Esophagus mucosa (tissue), 1 donor: ENCODE measurements around the gene AHDC1. TPM values are rescaled to one million over a fixed set of nuclear protein-coding genes. Genes with fewer than 3 reads are reported as not detected.
"Not testable (repeated sequence)": the region's sequence is repeated elsewhere in the genome, so short reads cannot be mapped to it uniquely, and the experiment has no call there.

Source experiments
- ATAC-seq: fragments of 200-7000 bp; cut with Tn5 transposase; one replicate; pipeline ENCODE4 v1.9.1; 2020
- total RNA-seq: library from RNA; stranded (reverse); gene quantifications from one replicate; pipeline ENCODE4 v1.2.4, GENCODE V29; 2023
- donor health status: DM: yes; HTN: yes; CAD: no.

Gene AHDC1
- total RNA-seq, 1 donor from 2014 or later = 51.7 TPM

DNA sequence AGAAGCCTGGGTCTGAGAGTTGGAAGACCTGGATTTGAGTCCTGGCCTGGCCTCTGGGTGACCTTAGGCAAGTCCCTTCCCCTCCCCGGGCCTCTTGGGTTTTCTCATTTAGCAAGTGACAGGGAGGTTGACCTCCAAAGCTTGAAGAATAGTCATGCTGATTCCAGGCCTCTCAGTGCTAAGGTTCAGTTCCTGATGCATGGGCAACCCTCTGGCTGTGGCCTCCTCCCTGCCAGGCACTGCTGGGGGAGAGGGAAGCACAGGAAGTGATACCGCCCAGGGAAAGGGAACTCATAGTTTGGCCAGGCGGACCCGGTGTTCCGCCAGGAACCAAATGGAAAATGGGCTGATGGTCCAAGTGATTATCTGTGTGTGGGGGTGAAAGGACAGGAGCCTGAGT, 90.4 kb downstream of the AHDC1 start:
- no peak for ATAC-seq

DNA sequence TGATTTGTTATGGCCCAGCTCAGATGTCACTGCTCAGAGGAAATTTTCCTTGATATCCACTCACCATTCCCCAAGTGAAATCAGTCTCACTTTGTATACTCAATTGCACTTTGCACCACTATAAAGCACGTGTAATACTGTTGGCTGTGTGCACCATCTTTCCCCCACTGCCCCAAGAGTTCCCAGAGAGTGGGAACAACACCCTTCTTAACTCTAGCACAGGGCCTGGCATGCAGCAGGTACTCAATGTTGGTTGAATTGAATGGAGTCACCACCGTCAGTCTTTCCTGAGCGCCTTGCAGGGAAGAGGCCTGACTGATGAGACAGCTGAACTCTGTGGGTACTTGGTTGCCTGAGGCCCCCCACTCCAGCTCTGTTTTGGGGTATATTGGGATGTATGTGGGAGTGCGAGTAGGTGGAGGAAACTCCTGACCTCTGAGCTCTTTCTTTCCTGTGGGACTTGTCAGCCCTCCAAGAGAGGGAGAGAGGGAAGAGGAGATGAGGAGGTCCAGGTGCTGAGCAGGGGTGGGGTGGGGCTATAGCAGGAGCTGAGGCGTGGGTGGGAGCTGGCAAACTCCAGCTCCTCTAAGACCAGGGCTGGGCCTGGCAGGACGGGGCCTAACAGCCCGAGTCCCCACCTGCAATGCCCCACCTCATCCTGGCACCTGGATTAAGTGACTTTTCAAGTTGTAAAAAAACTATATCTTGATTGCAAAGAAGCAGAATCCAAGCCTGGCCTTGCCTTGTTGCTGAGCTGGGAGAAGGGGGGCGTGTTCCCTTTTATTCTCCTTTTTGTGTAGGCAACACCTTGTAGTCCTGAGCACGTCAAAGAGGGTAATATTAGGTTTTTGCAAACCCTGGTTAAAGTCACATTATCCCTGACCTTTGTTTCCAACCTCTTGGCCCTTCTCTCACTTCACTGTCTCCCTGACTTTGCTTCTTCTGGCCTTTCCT, 94.5 kb downstream of the AHDC1 start:
- peak; percentile 88 for ATAC-seq

DNA sequence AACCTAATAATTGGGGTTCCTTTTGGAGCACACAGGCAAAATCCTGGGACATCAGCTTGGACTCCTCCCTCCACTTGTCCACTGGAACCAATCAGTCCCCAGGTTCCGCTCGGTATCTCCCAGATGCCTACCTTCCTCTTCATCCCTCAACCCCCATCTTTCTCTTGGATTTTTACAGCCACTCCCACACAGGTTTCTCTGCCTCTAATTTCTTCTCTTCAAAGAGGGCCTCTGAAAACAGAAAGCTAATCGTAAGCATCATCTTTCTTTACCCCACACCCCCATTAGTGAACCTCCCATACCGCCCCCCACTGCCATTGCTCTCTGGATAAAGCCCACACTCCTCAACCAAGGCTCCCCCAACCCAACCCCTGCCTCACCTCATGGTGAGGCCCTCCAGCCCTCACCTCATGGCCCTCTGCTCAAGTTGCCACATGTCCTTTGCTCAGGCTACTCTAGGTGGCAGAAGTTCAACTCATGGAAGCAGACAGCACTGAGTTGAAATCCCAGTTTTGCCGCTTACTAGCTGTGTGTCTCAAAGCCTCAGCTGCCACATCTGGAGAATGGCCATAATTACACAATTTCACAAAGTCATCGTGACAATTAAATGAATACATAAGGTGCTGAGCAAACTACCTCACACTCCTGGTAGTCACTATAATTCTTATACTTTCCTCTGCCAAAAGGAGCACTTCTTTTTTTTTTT, 95.8 kb downstream of the AHDC1 start:
- peak; percentile 69 for ATAC-seq

- ATAC-seq = no peak
Measured at GRCh38 chr1:27506703-27507102, 97.2 kb downstream of the AHDC1 start.

- no peak for ATAC-seq
Measured at GRCh38 chr1:27505420-27505680, 98.6 kb downstream of the AHDC1 start.

DNA sequence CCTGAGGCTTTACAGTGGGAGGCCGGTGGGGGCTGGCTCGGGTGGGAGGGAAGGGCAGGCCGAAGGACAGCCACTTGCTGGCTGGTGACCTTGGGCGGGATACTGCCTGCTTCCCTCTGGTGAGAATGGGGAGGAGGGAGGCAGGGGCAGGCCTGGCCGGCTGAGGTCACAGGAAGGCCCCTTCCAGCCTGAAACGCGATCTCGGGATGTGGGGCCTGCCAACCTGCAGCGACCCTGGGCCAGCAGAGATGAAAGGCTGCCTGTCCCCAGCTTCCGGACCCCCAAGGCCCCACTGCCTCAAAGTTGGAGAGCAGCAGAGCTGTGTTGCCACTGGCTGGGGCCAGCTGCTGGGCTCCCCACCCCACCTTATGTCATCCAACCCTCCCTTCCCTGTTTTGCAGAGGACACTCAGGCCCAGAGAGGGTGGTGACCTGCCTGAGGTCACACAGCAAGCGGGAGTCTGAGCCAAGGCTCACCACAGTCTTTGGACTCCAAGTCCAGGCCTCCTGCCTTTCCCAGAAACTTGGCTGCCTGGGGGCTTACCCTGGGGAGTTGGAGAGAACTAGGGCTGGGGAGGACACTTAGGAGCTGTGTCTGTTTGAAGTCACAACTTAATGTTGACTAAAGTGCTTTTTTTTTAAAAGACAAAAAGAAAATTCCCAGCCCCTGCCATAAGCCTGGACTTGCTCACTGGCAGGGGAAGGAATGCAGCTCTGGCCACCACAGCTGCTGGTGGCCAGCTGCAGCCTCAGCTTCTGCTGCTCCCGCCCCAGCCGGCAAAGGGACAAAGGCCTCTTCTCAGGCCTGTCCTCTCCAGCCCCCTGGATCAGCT, 99.1 kb downstream of the AHDC1 start:
- ATAC-seq = peak; percentile 40

DNA sequence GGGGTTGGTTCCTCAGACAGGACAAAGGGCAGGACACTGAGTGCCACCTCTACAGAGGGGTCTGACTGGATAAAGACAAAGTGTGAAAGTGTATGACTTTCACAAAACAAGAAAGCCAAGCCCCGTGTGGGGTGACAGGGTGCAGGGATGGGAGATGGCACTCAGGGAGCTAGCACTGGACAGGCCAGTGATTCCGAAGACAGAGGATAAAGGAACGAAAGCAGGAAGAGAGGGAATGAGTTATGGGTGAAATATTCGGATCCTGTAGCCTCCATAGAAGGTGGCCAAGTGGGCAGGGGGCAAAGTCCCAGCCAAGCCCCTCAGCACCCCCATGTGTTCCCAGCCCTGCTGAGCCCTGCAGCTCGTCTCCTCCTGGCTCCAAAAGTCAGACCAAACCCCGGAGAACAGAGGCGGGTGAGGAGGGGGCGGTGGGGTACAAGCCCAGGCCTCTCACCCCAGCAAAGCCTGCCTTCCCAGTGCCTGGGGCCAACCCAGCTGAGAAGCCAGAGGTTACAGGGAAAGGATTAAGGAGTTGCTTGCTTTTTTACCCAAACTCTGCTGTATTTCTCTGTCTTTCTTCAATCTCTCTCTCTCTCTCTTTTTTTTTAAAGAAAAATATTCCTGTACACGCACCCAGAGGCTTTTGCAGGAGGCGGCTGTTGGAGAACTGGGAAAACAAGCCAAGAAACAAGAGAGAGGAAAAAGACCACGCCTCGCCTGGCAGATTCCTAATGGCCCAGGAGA, 99.9 kb downstream of the AHDC1 start:
- ATAC-seq = no peak

GRCh38 chr1:27503033-27503432, 100.9 kb downstream of the AHDC1 start:
- ATAC-seq = no peak

GRCh38 chr1:27501159-27501558, 102.8 kb downstream of the AHDC1 start:
- ATAC-seq = not testable (repeated sequence)

- ATAC-seq = no peak
Measured at GRCh38 chr1:27499142-27499541, 104.8 kb downstream of the AHDC1 start.

DNA sequence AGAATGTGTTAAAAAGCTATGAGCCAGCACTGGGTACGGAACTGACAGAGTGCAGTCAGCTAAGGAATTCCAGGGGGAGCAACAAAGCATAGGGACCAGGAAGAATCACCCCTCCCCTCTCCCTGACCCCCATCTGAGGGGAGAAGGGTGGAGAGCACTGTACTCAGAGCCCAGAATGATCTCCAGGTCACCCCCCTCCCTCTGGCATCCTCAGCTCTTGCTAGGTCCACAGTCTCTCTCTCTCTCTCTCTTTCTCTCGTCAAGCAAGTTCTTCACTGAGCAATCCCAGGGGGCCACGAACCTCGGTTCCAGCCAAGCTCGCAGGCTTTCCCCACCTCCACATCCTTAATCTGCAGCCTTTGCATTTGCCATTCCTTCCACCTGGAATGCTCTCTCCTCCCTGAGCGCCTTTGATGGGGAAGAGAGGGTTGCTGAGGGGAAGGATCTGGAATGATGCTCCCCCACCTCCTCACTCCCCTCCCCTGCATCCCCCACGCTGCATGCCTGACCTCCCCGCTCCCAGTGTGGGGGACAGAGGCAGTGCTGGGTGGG, 107.3 kb downstream of the AHDC1 start:
- ATAC-seq = no peak

GRCh38 chr1:27492796-27493195, 111.1 kb downstream of the AHDC1 start:
- no peak for ATAC-seq

DNA sequence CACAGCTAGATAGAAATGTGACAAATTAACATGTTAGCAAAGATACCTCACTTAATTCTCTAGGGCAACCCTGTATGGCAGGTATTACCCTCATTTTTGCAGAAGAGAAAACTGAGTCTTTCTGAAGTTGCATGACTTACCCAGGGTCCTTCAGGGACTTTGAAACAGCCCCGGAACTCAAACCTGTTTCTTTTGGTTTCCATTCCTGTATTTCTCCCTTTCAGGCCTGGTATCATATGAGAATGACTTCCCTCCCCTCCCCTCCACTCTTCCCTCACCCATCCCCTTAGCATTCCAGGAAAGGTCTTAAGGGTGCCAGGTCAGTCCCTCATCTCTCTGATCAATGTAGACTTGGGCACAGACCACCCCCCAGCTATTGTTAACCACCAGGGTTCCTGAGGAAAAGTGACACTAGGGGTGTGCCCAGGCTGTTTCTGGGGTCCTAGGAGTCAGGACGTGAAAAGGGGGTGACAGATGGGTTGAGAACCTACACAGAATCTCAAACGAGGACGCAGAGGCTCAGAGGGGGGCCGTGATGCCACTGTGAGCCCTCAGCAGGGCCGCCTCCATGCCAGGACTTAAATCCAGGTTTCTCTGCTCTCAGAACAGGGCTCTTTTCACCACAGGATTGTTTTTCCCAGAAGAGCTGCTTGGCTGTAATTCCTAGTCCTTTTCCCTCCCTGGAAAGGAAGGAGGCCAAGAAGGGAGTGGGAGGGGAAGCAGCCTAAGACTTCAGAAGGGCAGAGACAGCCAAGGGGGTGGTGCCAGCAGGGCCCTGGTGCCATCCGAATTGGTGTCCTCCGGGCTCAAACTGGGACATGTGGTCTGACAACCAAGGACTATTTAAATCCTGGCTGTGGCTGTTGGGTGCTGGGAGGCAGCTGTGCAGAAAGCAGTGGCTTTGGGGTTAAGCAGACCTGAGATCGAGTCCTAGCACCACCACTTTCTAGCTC, 111.9 kb downstream of the AHDC1 start:
- ATAC-seq = no peak

DNA sequence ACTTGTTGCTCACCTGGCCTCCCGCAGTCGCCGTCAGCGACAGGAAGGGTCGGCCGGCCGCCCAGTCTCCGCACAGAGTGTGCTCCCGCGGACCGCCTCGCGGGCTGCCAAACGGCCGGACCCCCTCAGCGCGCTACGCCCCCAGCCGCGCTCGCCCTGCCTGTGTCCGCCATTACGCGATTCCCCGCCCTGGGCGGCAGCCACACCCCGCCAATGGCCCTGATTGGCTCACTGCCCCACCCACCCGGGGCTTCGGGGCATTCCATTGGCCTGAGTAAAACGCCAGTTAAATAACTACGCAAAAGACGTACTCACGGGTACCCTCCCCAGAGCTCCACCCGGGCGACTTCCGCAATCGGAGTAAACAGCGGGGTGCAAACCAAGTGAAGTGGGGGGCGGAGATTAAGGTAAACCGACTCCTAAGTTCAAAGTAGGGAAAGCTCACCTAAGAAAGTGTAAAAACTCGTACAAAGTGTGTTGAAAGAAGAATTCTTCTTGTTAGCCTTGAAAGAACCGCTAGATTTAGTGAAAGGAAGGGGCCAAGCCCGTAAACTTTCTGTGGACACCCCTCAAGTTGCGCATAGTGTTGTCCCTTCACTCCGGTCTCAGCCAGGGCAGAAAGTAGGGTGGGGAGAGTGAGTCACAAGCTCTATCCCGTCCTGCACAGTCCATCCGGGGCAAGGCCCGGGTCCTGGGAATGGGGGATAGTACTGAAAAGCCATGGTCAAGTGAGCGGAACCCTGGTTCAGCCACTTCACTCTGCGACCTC, 113.8 kb downstream of the AHDC1 start, which contains the start of gene WASF2:
Gene WASF2 (minus strand): TSS at position 195 of the 769 bp plus-strand sequence. CDS start 61,277 bp downstream, outside the sequence.
- peak; percentile 96 for ATAC-seq

DNA sequence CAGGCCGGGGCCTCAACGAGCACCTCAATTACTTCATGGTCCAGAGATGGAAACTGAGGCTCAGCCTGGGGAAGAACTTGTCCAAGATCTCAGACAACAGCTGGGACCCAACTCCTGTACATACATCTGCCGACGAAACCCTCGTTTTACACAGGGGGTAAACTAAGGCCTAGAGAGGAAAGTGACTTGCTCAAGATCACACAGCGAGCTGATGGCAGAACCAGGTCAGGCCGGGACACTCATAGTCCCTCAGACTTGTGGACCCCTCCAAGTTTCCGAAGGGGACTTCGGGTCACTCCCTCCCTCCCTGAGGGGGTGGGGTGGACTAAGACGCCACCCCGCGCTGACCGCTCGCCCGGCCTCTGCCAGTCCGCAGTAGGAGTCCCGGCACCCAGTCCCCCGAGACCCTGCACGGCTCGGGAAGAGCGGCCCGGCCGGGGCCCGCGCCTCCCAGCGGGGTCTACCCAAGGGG, 114.4 kb downstream of the AHDC1 start:
- peak; percentile 13 for ATAC-seq

DNA sequence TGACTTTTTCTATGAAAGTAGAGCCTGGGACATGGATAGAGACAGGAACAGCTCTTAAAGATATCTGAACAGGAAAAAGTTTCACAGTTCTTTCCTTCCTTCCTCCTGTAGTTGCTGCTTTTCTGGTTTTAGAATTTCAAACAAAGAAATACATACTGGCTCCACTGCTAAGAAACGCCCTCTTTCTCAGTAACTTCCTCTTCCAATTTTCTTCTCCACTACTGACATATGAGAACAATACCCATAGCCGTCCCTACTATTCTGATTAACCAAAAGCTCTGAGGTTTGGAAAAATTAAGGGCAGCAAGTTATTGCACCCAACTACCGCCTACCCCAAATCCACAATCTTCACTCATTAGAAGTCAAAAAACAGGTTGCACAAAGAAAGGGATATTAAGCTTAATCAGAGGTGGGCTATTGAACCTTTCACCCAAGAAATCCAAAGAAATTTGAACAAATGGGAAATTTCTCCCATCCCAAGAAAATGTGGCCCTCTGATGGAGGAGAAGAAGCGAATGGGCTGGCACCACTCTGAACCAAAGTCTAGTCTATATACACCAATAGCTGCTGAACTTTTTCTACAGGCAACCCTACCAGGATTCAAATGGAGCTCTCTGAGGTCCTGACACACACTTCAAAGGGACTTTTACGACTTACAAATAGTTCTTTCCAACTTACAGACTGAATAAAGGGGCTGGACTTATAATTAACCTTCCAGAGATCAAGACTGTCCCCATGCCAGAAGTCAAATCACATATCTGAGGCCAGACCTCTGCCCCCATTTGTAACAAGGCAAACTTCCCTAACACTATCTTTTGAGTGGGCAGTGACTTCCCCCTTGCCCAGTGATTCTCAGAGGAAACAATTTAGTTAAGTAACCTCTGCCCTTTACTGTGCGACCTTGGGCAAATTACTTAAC, 115.7 kb downstream of the AHDC1 start:
- peak; percentile 14 for ATAC-seq

GRCh38 chr1:27485363-27485762, 118.6 kb downstream of the AHDC1 start:
- ATAC-seq = no peak
